ENCODE measurements around the gene JHY. TPM values are rescaled to one million over a fixed set of nuclear protein-coding genes. Genes with fewer than 3 reads are reported as not detected.

JHY gene
- total and polyA plus RNA-seq, 2 donors (not counting 1 experiment from before 2014, with no cell fraction given): 2.3 to 5.1 TPM

DNA sequence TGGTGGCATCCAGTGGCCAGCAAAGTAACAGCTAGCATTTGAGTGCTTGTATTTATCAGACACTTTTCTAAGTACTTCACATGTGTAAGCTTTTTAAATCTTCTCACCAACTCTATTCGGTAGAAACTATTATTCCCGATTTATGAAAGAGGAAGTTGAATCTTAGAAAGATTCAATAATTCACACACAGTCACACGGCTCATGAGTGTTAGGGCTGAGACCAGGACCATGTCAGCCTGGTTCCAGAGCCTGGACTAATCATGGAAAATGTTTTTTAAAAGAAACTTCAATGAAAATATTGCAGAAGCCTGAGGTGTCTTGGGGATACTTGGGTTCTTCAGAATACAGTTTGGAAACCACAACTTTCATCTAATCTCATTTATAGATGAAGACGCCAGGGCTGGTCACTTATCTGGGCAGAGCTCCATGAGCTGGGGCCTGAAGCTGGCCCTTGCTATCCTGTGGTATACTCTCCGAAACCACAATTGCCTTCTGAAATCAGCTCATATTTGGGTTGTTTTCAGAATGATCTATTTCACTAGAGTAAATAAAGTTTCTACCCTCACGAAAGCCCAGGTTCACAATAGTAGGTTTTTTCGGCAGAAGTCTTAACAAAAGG lies 48.6 kb upstream of the JHY start:
- DNase-seq: peak; percentile 13
- Histone ChIP-seq H4K20me1 (ENCODE audit: control insufficient read depth, insufficient read depth, low read length, poor library complexity, severe bottlenecking) (no peaks in the 10 kb centered on the region), H3K27me3 (replicated peaks in 1 of 4; ENCODE audit: control extremely low read depth in 1 of 4, control insufficient read depth in 3 of 4, insufficient read depth in 4 of 4, low read length in 3 of 4) (peaks cover 0 to 28% (median 1%) of the 10 kb centered on the region in 4 experiments), H3K79me2 (ENCODE audit: control insufficient read depth, insufficient read depth, low read length) (no peaks in the 10 kb centered on the region), H3K4me2 (replicated peaks; ENCODE audit: low read depth, low read length, poor library complexity, severe bottlenecking) (no peak overlapping the region), H3K36me3 (replicated peaks in 1 of 2; ENCODE audit: control extremely low read depth in 1 of 2, control insufficient read depth in 1 of 2, extremely low read depth in 1 of 2, insufficient read depth in 2 of 2, low read length in 1 of 2) (no peaks in the 10 kb centered on the region), H3K9me3 (ENCODE audit: control extremely low read depth in 1 of 3, control insufficient read depth in 2 of 3, insufficient read depth in 1 of 3, low read length in 2 of 3) (no peaks in the 10 kb centered on the region), H2AFZ (ENCODE audit: insufficient read depth, low read depth, low read length, poor library complexity, severe bottlenecking) (no peak overlapping the region), H3K4me3 (ENCODE audit: control extremely low read depth in 1 of 5, extremely low read depth in 1 of 5, insufficient read depth in 1 of 5, low read depth in 2 of 5, low read length in 4 of 5) (no peak overlapping the region), H3K27ac (ENCODE audit: low read length in 2 of 2) (no peak overlapping the region), H3K4me1 (ENCODE audit: control insufficient read depth in 2 of 2, insufficient read depth in 2 of 2, low read length in 2 of 2) (peaks cover 15 to 30% of the 10 kb centered on the region in 2 donors), H3K9ac (ENCODE audit: low read length) (no peak overlapping the region)
- ChIA-PET CTCF (interaction anchor here (1.2 to 6.2 kb wide), 6 partner anchors 18 to 201 kb away, joined by 3 to 48 read pairs (median 4); no protein-coding TSS in a partner anchor), POLR2A (no interaction called here)
- Mint-ChIP-seq H3K9me3 (ENCODE audit: insufficient read depth) (no peaks in the 10 kb centered on the region), H3K27ac (no peak overlapping the region), H3K27me3 (peaks cover 14% of the 10 kb centered on the region), H3K4me1 (peaks cover 25% of the 10 kb centered on the region), H3K4me3 (no peak overlapping the region)
- intact Hi-C loops (cut with micrococcal nuclease): loop anchor here (5.0 kb wide), 1 partner anchor 87 kb away; no protein-coding TSS in a partner anchor
- no CpG with 5 or more reads among the region's 7 CpGs for WGBS (ENCODE audit: insufficient coverage)
- ATAC-seq (ENCODE audit: low read depth): no peak
- no peak for TF ChIP-seq EZH2 (IDR thresholded peaks at IDR 0.05; ENCODE audit: borderline replicate concordance, insufficient read depth, low read depth, low read length, poor library complexity, severe bottlenecking)
- TF ChIP-seq, protein P1, sequence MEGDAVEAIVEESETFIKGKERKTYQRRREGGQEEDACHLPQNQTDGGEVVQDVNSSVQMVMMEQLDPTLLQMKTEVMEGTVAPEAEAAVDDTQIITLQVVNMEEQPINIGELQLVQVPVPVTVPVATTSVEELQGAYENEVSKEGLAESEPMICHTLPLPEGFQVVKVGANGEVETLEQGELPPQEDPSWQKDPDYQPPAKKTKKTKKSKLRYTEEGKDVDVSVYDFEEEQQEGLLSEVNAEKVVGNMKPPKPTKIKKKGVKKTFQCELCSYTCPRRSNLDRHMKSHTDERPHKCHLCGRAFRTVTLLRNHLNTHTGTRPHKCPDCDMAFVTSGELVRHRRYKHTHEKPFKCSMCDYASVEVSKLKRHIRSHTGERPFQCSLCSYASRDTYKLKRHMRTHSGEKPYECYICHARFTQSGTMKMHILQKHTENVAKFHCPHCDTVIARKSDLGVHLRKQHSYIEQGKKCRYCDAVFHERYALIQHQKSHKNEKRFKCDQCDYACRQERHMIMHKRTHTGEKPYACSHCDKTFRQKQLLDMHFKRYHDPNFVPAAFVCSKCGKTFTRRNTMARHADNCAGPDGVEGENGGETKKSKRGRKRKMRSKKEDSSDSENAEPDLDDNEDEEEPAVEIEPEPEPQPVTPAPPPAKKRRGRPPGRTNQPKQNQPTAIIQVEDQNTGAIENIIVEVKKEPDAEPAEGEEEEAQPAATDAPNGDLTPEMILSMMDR (IDR thresholded peaks at IDR 0.05): no peak

DNA sequence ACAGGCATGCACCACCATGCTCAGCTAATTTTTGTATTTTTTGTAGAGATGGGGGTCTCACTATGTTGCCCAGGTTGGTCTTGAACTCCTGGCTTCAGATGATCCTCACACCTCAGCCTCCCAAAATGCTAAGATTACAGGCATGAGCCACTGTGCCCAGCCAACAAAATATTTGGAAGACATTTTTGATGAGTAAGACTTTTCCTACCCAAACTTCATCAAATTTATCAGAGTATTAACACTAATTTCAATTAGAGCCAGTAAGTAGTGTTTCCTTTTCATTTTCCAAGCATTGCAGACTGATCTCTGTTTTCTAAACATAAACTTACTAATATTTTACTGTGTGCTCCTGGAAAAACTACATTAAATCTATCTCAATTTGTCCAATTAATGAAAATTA lies 45.6 kb upstream of the JHY start:
- H3K4me3 ChIP-seq (ENCODE audit: control extremely low read depth in 1 of 5, extremely low read depth in 1 of 5, insufficient read depth in 1 of 5, low read depth in 2 of 5, low read length in 4 of 5): no peak overlapping the region
- peaks cover 0 to 28% (median 1%) of the 10 kb centered on the region in 4 experiments for H3K27me3 ChIP-seq (replicated peaks in 1 of 4; ENCODE audit: control extremely low read depth in 1 of 4, control insufficient read depth in 3 of 4, insufficient read depth in 4 of 4, low read length in 3 of 4)
- no peak overlapping the region for H3K4me2 ChIP-seq (replicated peaks; ENCODE audit: low read depth, low read length, poor library complexity, severe bottlenecking)
- intact Hi-C loops (cut with micrococcal nuclease): no loop called here
- H3K79me2 ChIP-seq (ENCODE audit: control insufficient read depth, insufficient read depth, low read length): no peaks in the 10 kb centered on the region
- H4K20me1 ChIP-seq (ENCODE audit: control insufficient read depth, insufficient read depth, low read length, poor library complexity, severe bottlenecking): no peaks in the 10 kb centered on the region
- no peak for DNase-seq
- Mint-ChIP-seq H3K9me3 (ENCODE audit: insufficient read depth) (no peaks in the 10 kb centered on the region), H3K27me3 (peaks cover 4% of the 10 kb centered on the region), H3K27ac (no peak overlapping the region), H3K4me3 (no peak overlapping the region), H3K4me1 (peaks cover 25% of the 10 kb centered on the region)
- H3K36me3 ChIP-seq (replicated peaks in 1 of 2; ENCODE audit: control extremely low read depth in 1 of 2, control insufficient read depth in 1 of 2, extremely low read depth in 1 of 2, insufficient read depth in 2 of 2, low read length in 1 of 2): no peaks in the 10 kb centered on the region
- no peak overlapping the region for H2AFZ ChIP-seq (ENCODE audit: insufficient read depth, low read depth, low read length, poor library complexity, severe bottlenecking)
- no peaks in the 10 kb centered on the region for H3K9me3 ChIP-seq (ENCODE audit: control extremely low read depth in 1 of 3, control insufficient read depth in 2 of 3, insufficient read depth in 1 of 3, low read length in 2 of 3)
- TF ChIP-seq, protein P1 (IDR thresholded peaks at IDR 0.05): no peak
- no peak for TF ChIP-seq EZH2 (IDR thresholded peaks at IDR 0.05; ENCODE audit: borderline replicate concordance, insufficient read depth, low read depth, low read length, poor library complexity, severe bottlenecking)
- CTCF ChIA-PET: interaction anchor here (1.0 to 6.2 kb wide), 2 partner anchors 16 to 28 kb away, joined by 4 to 48 read pairs; no protein-coding TSS in a partner anchor
- no peak for ATAC-seq (ENCODE audit: low read depth)
- no peak overlapping the region for H3K27ac ChIP-seq (ENCODE audit: low read length in 2 of 2)
- peaks cover 15 to 30% of the 10 kb centered on the region in 2 donors for H3K4me1 ChIP-seq (ENCODE audit: control insufficient read depth in 2 of 2, insufficient read depth in 2 of 2, low read length in 2 of 2)
- no peak overlapping the region for H3K9ac ChIP-seq (ENCODE audit: low read length)
- POLR2A ChIA-PET: no interaction called here

All from B cell (primary cell).